Ovary (tissue), 9 donors: ENCODE results near the gene OSBPL1A. TPM values are rescaled to one million over a fixed set of nuclear protein-coding genes. Genes with fewer than 3 reads are reported as not detected.

Source experiments
- DNase-seq, 5 donors: peaks; one replicate each; pipeline ENCODE4 v3.0.0-alpha.2; 2019 to 2020
- H3K27ac ChIP-seq, 2 donors: fragments of 200-600 bp; one replicate each; pipeline versions ENCODE4 v1.5.1 to v1.8.0; 2019 to 2022
- H3K27me3 ChIP-seq: fragments of 200-600 bp; one replicate; pipeline ENCODE4 v1.8.0; 2022
- H3K36me3 ChIP-seq: fragments of 200-600 bp; sonication (generic); one replicate; pipeline ENCODE4 v1.5.1; 2019
- H3K4me1 ChIP-seq: one replicate; pipeline ENCODE4 v1.8.1; 2013; ENCODE audit warnings: mild to moderate bottlenecking, moderate library complexity; ENCODE audit not compliant: insufficient read depth
- H3K4me3 ChIP-seq: fragments of 200-600 bp; sonication (generic); one replicate; pipeline ENCODE4 v1.5.1; 2017
- H3K9me3 ChIP-seq, 2 donors: fragments of 200-600 bp in 1 of 2; sonication (generic) in 1 of 2; one replicate each; pipeline versions ENCODE4 v1.5.1 to v1.8.1; 2013 to 2019; ENCODE audit warnings: mild to moderate bottlenecking in 1 of 2, moderate library complexity in 1 of 2
- EP300 ChIP-seq: sonication (generic); formaldehyde crosslinking; IDR thresholded peaks from one replicate; pipeline ENCODE4 v1.6.1; 2017; ENCODE audit warnings: antibody characterized with exemption
- POLR2A ChIP-seq: fragments of 450-650 bp; IDR thresholded peaks from one replicate; pipeline ENCODE4 v1.6.1; 2017; ENCODE audit warnings: antibody characterized with exemption, mild to moderate bottlenecking, moderate library complexity
- WGBS, 3 donors: extraction: QIAGEN DNeasy Blood & Tissue Kit in 1 of 3; methylation state at CpG; one replicate each; pipeline versions ENCODE4 v1.1.5 to v1.1.7; 2013 to 2017; 5-methylcytosine and 5-hydroxymethylcytosine counted together
- intact Hi-C, 4 donors: fragments of 100-400 bp; cut with DNase I; formaldehyde crosslinking; loops; one replicate each; pipeline versions ENCODE4 v1.11.0 to v1.15.1; 2022 to 2023
- polyA plus RNA-seq, 2 donors: library from polyadenylated mRNA; stranded (reverse); fragments of 200-250 nt in 1 of 2; fragments of 350-450 nt in 1 of 2; fragmentation: Illumina TruSeq in 1 of 2; extraction: RNeasy Lipid Tissue Mini Kit (QIAGEN cat#74804) in 1 of 2; gene quantifications; one replicate each; pipeline ENCODE4 v1.2.3, GENCODE V29; 2013 to 2014
- total RNA-seq, 7 donors: library from RNA; depleted of rRNA in 2 of 7; stranded (reverse); fragments of >200 nt in 2 of 7; fragmentation: NEBNext Ultra II Directional in 3 of 7; extraction: Animal tissue kit (Norgen Biotek cat#: 25700) in 3 of 7; gene quantifications; one replicate each; pipeline versions ENCODE4 v1.1.0 to v1.2.4, GENCODE V29; 2016 to 2023
- TF ChIP-seq, protein P1 (sequence below), 3 donors: fragments of 450-650 bp in 2 of 3; fragments of 200-600 bp in 1 of 3; IDR thresholded peaks; one replicate each; pipeline versions ENCODE4 v1.5.1 to v1.8.0; 2016 to 2022; ENCODE audit warnings: antibody characterized with exemption in 3 of 3, mild to moderate bottlenecking in 1 of 3
- donor health status: DM: no; HTN: no; CAD: no; lungs with moderate emphysema.
- donor health status: DM: no; HTN: no; CAD: no.
- donor health status: Bipolar disorder and iron deficiency.
- donor health status: DM: yes; HTN: yes; CAD: no.
- donor health status: DM: no; HTN: no; CAD: no.
- donor health status: DM: yes; HTN: yes; CAD: no.

OSBPL1A gene
- total and polyA plus RNA-seq, 9 donors: 28.1 to 68.9 (median 40.2) TPM

DNA sequence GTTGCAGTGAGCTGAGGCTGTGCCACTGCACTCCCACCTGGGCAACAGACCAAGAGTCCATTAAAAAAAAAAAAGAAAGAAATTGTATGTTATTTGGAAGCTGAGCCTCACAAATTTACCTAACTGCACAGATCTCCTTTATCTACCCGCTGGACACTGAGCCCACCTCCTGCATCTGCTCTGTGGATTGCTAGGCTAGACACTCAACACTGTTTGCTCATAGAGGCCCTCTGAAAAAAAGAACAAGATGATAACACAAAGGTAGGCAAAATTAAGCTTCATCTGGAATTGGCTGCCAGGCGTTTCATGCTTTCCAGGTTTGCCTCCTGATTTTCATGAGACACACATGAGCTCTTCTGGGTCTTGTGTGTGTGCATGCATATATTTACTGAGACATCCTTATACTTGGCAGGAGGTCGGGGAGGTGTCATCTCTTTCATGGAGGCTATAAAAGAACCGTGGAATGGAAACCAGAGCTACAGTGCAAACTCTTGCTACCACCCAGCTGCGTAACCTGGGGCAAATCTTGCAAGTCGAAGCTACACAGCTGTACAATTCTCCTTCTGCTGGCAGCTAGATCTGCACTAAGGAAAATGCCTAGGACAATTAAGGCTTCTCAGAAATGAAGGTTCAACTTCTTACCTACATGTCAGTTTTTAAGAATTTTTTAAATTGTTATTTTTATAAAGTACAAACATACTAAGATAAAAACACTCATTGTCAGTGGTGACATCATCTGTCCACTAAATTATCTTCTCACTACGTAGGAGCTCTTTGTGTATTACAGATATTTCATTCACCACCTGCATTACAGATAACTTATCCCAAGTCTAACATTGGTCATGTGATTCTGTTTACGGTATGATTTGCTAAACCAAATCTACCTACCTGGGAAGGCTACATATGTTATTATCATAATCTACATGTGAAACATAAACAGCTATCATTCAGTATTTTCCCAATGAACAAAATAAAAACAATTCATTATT lies 195.6 kb downstream of the OSBPL1A start:
- no peak for DNase-seq
- 79 to 86% (median 84%) methylated on average over 8 of the region's 8 CpGs for WGBS, 3 donors
- intact Hi-C loops: no loop called here
- no peaks in the 10 kb centered on the region for H3K9me3 ChIP-seq
- no peaks in the 10 kb centered on the region for H3K36me3 ChIP-seq
- peaks cover 1% of the 10 kb centered on the region for H3K4me1 ChIP-seq
- H3K27ac ChIP-seq: no peak overlapping the region
- no peak overlapping the region for H3K4me3 ChIP-seq
- H3K27me3 ChIP-seq: no peaks in the 10 kb centered on the region
- TF ChIP-seq, protein P1, sequence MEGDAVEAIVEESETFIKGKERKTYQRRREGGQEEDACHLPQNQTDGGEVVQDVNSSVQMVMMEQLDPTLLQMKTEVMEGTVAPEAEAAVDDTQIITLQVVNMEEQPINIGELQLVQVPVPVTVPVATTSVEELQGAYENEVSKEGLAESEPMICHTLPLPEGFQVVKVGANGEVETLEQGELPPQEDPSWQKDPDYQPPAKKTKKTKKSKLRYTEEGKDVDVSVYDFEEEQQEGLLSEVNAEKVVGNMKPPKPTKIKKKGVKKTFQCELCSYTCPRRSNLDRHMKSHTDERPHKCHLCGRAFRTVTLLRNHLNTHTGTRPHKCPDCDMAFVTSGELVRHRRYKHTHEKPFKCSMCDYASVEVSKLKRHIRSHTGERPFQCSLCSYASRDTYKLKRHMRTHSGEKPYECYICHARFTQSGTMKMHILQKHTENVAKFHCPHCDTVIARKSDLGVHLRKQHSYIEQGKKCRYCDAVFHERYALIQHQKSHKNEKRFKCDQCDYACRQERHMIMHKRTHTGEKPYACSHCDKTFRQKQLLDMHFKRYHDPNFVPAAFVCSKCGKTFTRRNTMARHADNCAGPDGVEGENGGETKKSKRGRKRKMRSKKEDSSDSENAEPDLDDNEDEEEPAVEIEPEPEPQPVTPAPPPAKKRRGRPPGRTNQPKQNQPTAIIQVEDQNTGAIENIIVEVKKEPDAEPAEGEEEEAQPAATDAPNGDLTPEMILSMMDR (IDR thresholded peaks at IDR 0.05): no peak
- TF ChIP-seq POLR2A (no peak), EP300 (no peak)

DNA sequence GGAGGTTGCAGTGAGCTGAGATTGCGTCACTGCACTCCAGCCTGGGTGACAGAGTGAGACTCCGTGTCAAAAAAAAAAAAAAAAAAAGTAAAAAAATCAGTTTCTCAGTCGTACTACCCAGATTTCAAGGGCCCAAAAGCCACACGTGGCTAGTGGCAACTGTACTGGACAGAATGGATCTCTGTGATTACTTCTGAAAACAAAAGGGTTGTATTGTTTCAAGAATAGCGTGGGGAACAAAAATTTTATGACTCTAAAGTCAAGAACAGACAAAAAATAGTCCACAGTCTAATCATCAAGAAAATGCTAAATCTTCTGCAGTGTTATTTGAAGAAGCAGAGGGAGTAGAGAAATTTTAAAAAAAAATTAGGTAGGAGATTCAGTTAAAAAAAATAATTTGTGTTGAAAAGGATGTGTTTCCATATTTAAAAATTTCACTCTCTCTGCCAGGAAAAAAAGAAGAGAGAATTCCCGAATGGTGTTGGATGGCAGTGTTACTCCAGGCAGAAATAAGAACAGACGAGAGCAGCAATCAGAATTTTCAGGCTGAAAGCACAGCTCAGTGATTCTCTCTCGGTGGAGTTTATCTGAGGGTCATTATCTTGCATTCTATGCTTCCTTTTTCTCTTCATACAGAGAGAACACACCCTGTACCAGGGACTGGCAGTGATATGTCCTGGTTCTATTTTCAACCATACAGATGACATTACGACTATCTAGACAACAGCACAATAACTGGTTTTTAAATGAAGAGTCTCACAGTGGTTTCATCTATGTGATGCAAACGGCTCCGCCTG lies 196.9 kb downstream of the OSBPL1A start:
- TF ChIP-seq POLR2A (no peak), EP300 (no peak)
- TF ChIP-seq, protein P1 (IDR thresholded peaks at IDR 0.05): no peak
- Histone ChIP-seq H3K36me3 (no peaks in the 10 kb centered on the region), H3K4me1 (peaks cover 1% of the 10 kb centered on the region), H3K27ac (no peak overlapping the region), H3K27me3 (no peaks in the 10 kb centered on the region), H3K9me3 (no peaks in the 10 kb centered on the region), H3K4me3 (no peak overlapping the region)
- intact Hi-C loops: no loop called here
- 51 to 66% (median 62%) methylated on average over 11 of the region's 11 CpGs for WGBS, 3 donors
- no peak for DNase-seq

DNA sequence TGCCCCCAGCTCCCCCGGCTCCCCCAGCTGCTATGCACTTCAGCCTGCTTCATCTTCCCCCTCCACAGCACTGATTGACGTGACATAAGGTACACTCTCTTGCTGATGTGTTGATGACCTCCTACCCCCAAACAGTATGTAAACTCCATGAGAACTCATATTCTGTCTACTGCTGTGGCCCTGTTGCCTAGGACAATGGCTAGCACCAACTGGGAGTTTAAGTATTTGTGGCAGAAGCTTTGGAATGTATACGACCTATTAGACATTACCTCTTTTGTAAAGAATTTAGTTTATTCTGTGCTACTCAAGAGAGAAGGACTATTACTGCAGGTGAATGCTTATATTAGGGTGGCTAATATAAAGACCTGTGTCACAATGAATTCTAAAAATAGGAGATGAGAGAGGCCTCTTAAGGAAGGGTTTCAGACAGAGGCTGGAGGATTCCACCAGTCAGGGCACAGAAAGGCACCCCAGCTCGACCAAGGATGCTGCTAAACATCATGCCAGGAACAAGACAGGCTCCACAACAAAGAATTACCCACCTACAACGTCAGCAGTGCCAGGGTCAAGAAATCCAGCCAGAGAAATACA lies 198.2 kb downstream of the OSBPL1A start:
- DNase-seq: no peak
- no peak for TF ChIP-seq POLR2A
- TF ChIP-seq, protein P1 (IDR thresholded peaks at IDR 0.05): no peak
- TF ChIP-seq EP300: no peak
- Histone ChIP-seq H3K9me3 (no peaks in the 10 kb centered on the region), H3K36me3 (no peaks in the 10 kb centered on the region), H3K27me3 (no peaks in the 10 kb centered on the region), H3K4me1 (peaks cover 1% of the 10 kb centered on the region), H3K27ac (no peak overlapping the region), H3K4me3 (no peak overlapping the region)
- 83 to 87% (median 86%) methylated on average over 5 of the region's 5 CpGs for WGBS, 3 donors
- intact Hi-C loops: no loop called here

DNA sequence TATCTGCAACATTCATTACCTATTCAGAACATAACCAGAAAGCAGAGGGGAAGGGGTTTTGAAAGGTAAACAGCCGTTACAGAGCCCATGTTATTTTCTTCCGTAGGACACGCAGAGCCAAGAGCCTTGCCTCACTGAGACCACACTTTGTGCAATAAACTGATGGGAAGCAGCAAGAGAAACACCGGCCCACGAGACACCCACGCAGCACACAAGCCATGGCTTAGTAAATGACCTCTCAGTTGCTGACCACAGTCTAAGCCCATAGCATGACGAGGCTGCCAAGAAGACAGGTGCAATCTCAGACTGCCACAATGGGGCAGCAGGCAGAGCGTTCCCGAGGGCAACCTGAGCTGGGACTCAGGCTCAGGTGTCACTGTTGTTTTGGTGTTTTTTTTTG lies 199.2 kb downstream of the OSBPL1A start:
- 90 to 97% (median 96%) methylated on average over 9 of the region's 9 CpGs for WGBS, 3 donors
- DNase-seq: no peak
- H3K9me3 ChIP-seq: no peaks in the 10 kb centered on the region
- peaks cover 1% of the 10 kb centered on the region for H3K4me1 ChIP-seq
- intact Hi-C loops: no loop called here
- TF ChIP-seq, protein P1 (IDR thresholded peaks at IDR 0.05): no peak
- TF ChIP-seq EP300 (no peak), POLR2A (no peak)
- H3K36me3 ChIP-seq: no peaks in the 10 kb centered on the region
- H3K4me3 ChIP-seq: no peak overlapping the region
- no peaks in the 10 kb centered on the region for H3K27me3 ChIP-seq
- no peak overlapping the region for H3K27ac ChIP-seq
